ENCODE data around the gene FGD5.
A peak's percentile ranks its signal among the peaks of the same experiment; 100 is the strongest.

- 0 out of 2 replicates have a peak, but pooled peaks have one; percentile 29 for TF ChIP-seq CTCF (conservative IDR thresholded peaks at IDR 0.05; ENCODE audit: low read depth, low read length)
- no peak for TF ChIP-seq EZH2 (IDR thresholded peaks at IDR 0.05; ENCODE audit: borderline replicate concordance, low read depth, low read length, poor library complexity, severe bottlenecking)
These were observed 95.4 kb downstream of the FGD5 start for GRCh38 chr3:14913926-14914778.

Data from A673 (cell line).